HG03565 (cell line): Measurements from ENCODE around the gene EEF1A2.
A peak's percentile ranks its signal among the peaks of the same experiment; 100 is the strongest.

Experiments
- ATAC-seq: cut with Tn5 transposase; IDR thresholded peaks from one replicate; pipeline ENCODE4 v1.9.1; 2021; ENCODE audit warnings: mild to moderate bottlenecking, moderate library complexity; ENCODE audit not compliant: unreplicated experiment

EEF1A2 gene

GRCh38 chr20:63537525-63538203 lies 38.8 kb upstream of the EEF1A2 start:
- ATAC-seq = peak; percentile 72

GRCh38 chr20:63536997-63537524 lies 38.2 kb upstream of the EEF1A2 start, which contains the start of gene PTK6:
PTK6 (minus strand) TSS chr20:63537376; CDS start chr20:63537314, 62 bp downstream.
- ATAC-seq = no peak

- no peak for ATAC-seq
Observed at GRCh38 chr20:63536241-63536977, 37.5 kb upstream of the EEF1A2 start.

GRCh38 chr20:63534831-63535651 lies 36.2 kb upstream of the EEF1A2 start:
- ATAC-seq = no peak

GRCh38 chr20:63534427-63534830 lies 35.5 kb upstream of the EEF1A2 start:
- no peak for ATAC-seq

- ATAC-seq = no peak
Observed at GRCh38 chr20:63533871-63534393, 35.0 kb upstream of the EEF1A2 start.

GRCh38 chr20:63533388-63533787 lies 34.5 kb upstream of the EEF1A2 start:
- no peak for ATAC-seq

GRCh38 chr20:63532449-63532971 lies 33.6 kb upstream of the EEF1A2 start:
- ATAC-seq = no peak

GRCh38 chr20:63531686-63532448 lies 33.0 kb upstream of the EEF1A2 start:
- no peak for ATAC-seq

GRCh38 chr20:63530788-63531160 lies 31.9 kb upstream of the EEF1A2 start:
- ATAC-seq = no peak

- no peak for ATAC-seq
Observed at GRCh38 chr20:63529861-63530787, 31.2 kb upstream of the EEF1A2 start.

- no peak for ATAC-seq
Observed at GRCh38 chr20:63529180-63529860, 30.4 kb upstream of the EEF1A2 start.

- ATAC-seq = no peak
Observed at GRCh38 chr20:63527184-63527583, 28.3 kb upstream of the EEF1A2 start.

GRCh38 chr20:63525971-63526370 lies 27.1 kb upstream of the EEF1A2 start:
- ATAC-seq = no peak

GRCh38 chr20:63525185-63525584 lies 26.3 kb upstream of the EEF1A2 start:
- ATAC-seq = no peak

GRCh38 chr20:63522981-63523611 lies 24.2 kb upstream of the EEF1A2 start:
- no peak for ATAC-seq

GRCh38 chr20:63522091-63522868 lies 23.4 kb upstream of the EEF1A2 start:
- no peak for ATAC-seq
